WTC11 (cell line): ENCODE measurements around the gene BRD1. TPM values are rescaled to one million over a fixed set of nuclear protein-coding genes. Genes with fewer than 3 reads are reported as not detected.

Experiments
- ATAC-seq: fragments of 200-7000 bp; cut with Tn5 transposase; 2 replicates; pipeline ENCODE4 v1.10.0; 2021; ENCODE audit warnings: mild to moderate bottlenecking, moderate library complexity
- CTCF ChIA-PET: fragments of 300-600 bp; sonication (Branson Sonifier 250); formaldehyde crosslinking; loops from one replicate; lab custom pipeline; 2021; ENCODE audit warnings: antibody characterized with exemption; lab: Charles Lee
- POLR2A ChIA-PET: fragments of 350-600 bp; sonication (Branson Sonifier 250); formaldehyde crosslinking; loops from one replicate; lab custom pipeline; 2021; ENCODE audit warnings: antibody characterized with exemption; lab: Charles Lee
- DNase-seq: peaks from one replicate; pipeline ENCODE4 v3.0.0; 2021; ENCODE audit warnings: low spot score
- H3K27ac Mint-ChIP-seq: 2 replicates; pipeline ENCODE4 v1.8.0; 2021; ENCODE audit warnings: mixed read lengths
- H3K27me3 Mint-ChIP-seq: 2 replicates; pipeline ENCODE4 v1.8.0; 2021; ENCODE audit warnings: low read depth, mild to moderate bottlenecking, moderate library complexity, mixed read lengths
- H3K36me3 Mint-ChIP-seq: 2 replicates; pipeline ENCODE4 v1.8.0; 2021; ENCODE audit warnings: mixed read lengths
- H3K4me1 Mint-ChIP-seq: 2 replicates; pipeline ENCODE4 v1.8.0; 2022; ENCODE audit warnings: mixed read lengths
- H3K4me3 Mint-ChIP-seq: 2 replicates; pipeline ENCODE4 v1.8.0; 2021; ENCODE audit warnings: mild to moderate bottlenecking, moderate library complexity, mixed read lengths
- H3K9me3 Mint-ChIP-seq: 2 replicates; pipeline ENCODE4 v1.8.0; 2021; ENCODE audit warnings: mixed read lengths
- CREB1 ChIP-seq: sonication (generic); formaldehyde crosslinking; IDR thresholded peaks from 2 replicates; pipeline ENCODE4 v1.8.0; 2023; ENCODE audit warnings: mild to moderate bottlenecking, missing genetic modification reagents
- ELF4 ChIP-seq: sonication (generic); formaldehyde crosslinking; IDR thresholded peaks from 2 replicates; pipeline ENCODE4 v1.8.1; 2022; ENCODE audit warnings: low read depth, mild to moderate bottlenecking, moderate library complexity, missing genetic modification reagents
- ETV6 ChIP-seq: sonication (generic); formaldehyde crosslinking; IDR thresholded peaks from 2 replicates; pipeline ENCODE4 v1.8.1; 2022; ENCODE audit warnings: mild to moderate bottlenecking, missing genetic modification reagents
- FOXK1 ChIP-seq: sonication (generic); formaldehyde crosslinking; IDR thresholded peaks from 2 replicates; pipeline ENCODE4 v1.8.0; 2022; ENCODE audit warnings: mild to moderate bottlenecking, moderate library complexity, missing genetic modification reagents
- FOXP1 ChIP-seq: sonication (generic); formaldehyde crosslinking; IDR thresholded peaks from 2 replicates; pipeline ENCODE4 v1.8.0; 2022; ENCODE audit warnings: missing genetic modification reagents, mild to moderate bottlenecking, moderate library complexity, borderline replicate concordance
- GRHL2 ChIP-seq: fragments of 250-450 bp; sonication (Bioruptor Pico); IDR thresholded peaks from 2 replicates; pipeline ENCODE4 v1.8.0; 2022; ENCODE audit warnings: mild to moderate bottlenecking, moderate library complexity; ENCODE audit not compliant: insufficient replicate concordance, severe bottlenecking
- HMGA2 ChIP-seq: fragments of 250-450 bp; sonication (Bioruptor Pico); IDR thresholded peaks from 2 replicates; pipeline ENCODE4 v1.4.0; 2021; ENCODE audit warnings: mild to moderate bottlenecking, moderate library complexity
- OVOL2 ChIP-seq: fragments of 250-450 bp; sonication (Bioruptor Pico); IDR thresholded peaks from 2 replicates; pipeline ENCODE4 v1.9.0; 2021; ENCODE audit warnings: mild to moderate bottlenecking, borderline replicate concordance
- RORB ChIP-seq: fragments of 250-450 bp; sonication (Bioruptor Pico); IDR thresholded peaks from 2 replicates; pipeline ENCODE4 v1.9.0; 2021; ENCODE audit warnings: mild to moderate bottlenecking
- SP1 ChIP-seq: sonication (generic); formaldehyde crosslinking; conservative IDR thresholded peaks from 2 replicates; pipeline ENCODE4 v1.8.1; 2022; ENCODE audit warnings: missing genetic modification reagents
- TEAD4 ChIP-seq: sonication (generic); formaldehyde crosslinking; IDR thresholded peaks from 2 replicates; pipeline ENCODE4 v1.8.0; 2022; ENCODE audit warnings: mild to moderate bottlenecking, missing genetic modification reagents
- ZBTB21 ChIP-seq: sonication (generic); formaldehyde crosslinking; IDR thresholded peaks from 2 replicates; pipeline ENCODE4 v1.8.1; 2023; ENCODE audit warnings: mild to moderate bottlenecking, missing genetic modification reagents, borderline replicate concordance
- ZNF138 ChIP-seq: sonication (generic); formaldehyde crosslinking; conservative IDR thresholded peaks from 2 replicates; pipeline ENCODE4 v1.8.1; 2022; ENCODE audit warnings: mild to moderate bottlenecking, moderate library complexity, missing genetic modification reagents
- ZNF396 ChIP-seq: fragments of 250-450 bp; sonication (Bioruptor Pico); IDR thresholded peaks from 2 replicates; pipeline ENCODE4 v1.8.0; 2021; ENCODE audit warnings: mild to moderate bottlenecking, moderate library complexity, borderline replicate concordance
- ZNF423 ChIP-seq: fragments of 250-450 bp; sonication (Bioruptor Pico); IDR thresholded peaks from 2 replicates; pipeline ENCODE4 v2.1.2; 2022; ENCODE audit warnings: mild to moderate bottlenecking, moderate library complexity
- total RNA-seq: library from RNA; stranded (reverse); gene quantifications from 3 replicates; pipeline ENCODE4 v1.2.3, GENCODE V29; 2021
- TF ChIP-seq, protein P1 (sequence below): sonication (generic); formaldehyde crosslinking; IDR thresholded peaks from 2 replicates; pipeline ENCODE4 v1.8.1; 2023; ENCODE audit warnings: mild to moderate bottlenecking, missing genetic modification reagents, borderline replicate concordance
- TF ChIP-seq, protein P2 (sequence below): sonication (generic); formaldehyde crosslinking; IDR thresholded peaks from 2 replicates; pipeline ENCODE4 v1.8.1; 2023; ENCODE audit warnings: mild to moderate bottlenecking, missing genetic modification reagents
- TF ChIP-seq, protein P3 (sequence below): fragments of 250-450 bp; sonication (Bioruptor Pico); conservative IDR thresholded peaks from 2 replicates; pipeline ENCODE4 v1.9.0; 2021; ENCODE audit warnings: mild to moderate bottlenecking
- TF ChIP-seq, protein P4 (sequence below): sonication (generic); formaldehyde crosslinking; IDR thresholded peaks from 2 replicates; pipeline ENCODE4 v1.8.1; 2023; ENCODE audit warnings: mild to moderate bottlenecking, missing genetic modification reagents, moderate library complexity
- TF ChIP-seq, protein P5 (sequence below): fragments of 200-600 bp; IDR thresholded peaks from 2 replicates; pipeline ENCODE4 v1.8.0; 2022; ENCODE audit warnings: antibody characterized with exemption

Gene BRD1
- total RNA-seq, 1 experiment from 2014 or later = 36.6 TPM

DNA sequence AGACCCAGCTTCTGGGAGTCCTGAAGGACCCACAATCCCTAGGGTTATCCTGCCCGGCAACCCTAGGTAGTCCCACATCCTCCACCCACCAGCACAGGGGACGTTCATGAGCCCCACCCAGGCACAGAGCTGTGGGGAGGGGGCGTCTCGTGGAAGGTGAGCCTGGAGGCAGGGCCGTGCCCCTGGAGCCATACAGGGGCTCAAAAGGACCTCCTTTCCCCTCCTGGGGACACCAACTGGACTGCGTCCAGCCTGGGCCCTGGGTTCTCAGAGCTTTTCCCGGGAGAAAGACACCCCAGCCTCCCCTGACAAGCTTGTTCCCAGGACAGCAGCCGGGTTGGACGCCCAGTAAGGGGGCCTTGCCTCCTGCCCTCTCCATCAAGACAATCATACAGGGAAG lies 78.4 kb downstream of the BRD1 start:
- CTCF ChIA-PET = no interaction called here
- no peak for DNase-seq
- Mint-ChIP-seq H3K27me3 (peaks cover 11% of the 10 kb centered on the region; the same call in 1 of the 2 replicates), H3K27ac (no peak overlapping the region), H3K4me3 (no peak overlapping the region), H3K4me1 (0 out of 2 replicates have a peak, but pooled peaks cover 3% of the 10 kb centered on the region), H3K36me3 (peaks cover 24% of the 10 kb centered on the region), H3K9me3 (peaks cover 35% of the 10 kb centered on the region)
- TF ChIP-seq RORB (CRISPR knock-in tag) (no peak), ZNF396 (CRISPR knock-in tag) (no peak), ETV6 (CRISPR knock-in tag) (no peak), ZNF423 (CRISPR knock-in tag) (no peak), ZNF138 (CRISPR knock-in tag) (no peak), OVOL2 (CRISPR knock-in tag) (no peak), ELF4 (CRISPR knock-in tag) (no peak), TEAD4 (no peak), HMGA2 (CRISPR knock-in tag) (no peak), CREB1 (CRISPR knock-in tag) (no peak), SP1 (CRISPR knock-in tag) (no peak), GRHL2 (CRISPR knock-in tag) (no peak), ZBTB21 (CRISPR knock-in tag) (no peak), FOXP1 (no peak), FOXK1 (no peak)
- TF ChIP-seq, protein P1, sequence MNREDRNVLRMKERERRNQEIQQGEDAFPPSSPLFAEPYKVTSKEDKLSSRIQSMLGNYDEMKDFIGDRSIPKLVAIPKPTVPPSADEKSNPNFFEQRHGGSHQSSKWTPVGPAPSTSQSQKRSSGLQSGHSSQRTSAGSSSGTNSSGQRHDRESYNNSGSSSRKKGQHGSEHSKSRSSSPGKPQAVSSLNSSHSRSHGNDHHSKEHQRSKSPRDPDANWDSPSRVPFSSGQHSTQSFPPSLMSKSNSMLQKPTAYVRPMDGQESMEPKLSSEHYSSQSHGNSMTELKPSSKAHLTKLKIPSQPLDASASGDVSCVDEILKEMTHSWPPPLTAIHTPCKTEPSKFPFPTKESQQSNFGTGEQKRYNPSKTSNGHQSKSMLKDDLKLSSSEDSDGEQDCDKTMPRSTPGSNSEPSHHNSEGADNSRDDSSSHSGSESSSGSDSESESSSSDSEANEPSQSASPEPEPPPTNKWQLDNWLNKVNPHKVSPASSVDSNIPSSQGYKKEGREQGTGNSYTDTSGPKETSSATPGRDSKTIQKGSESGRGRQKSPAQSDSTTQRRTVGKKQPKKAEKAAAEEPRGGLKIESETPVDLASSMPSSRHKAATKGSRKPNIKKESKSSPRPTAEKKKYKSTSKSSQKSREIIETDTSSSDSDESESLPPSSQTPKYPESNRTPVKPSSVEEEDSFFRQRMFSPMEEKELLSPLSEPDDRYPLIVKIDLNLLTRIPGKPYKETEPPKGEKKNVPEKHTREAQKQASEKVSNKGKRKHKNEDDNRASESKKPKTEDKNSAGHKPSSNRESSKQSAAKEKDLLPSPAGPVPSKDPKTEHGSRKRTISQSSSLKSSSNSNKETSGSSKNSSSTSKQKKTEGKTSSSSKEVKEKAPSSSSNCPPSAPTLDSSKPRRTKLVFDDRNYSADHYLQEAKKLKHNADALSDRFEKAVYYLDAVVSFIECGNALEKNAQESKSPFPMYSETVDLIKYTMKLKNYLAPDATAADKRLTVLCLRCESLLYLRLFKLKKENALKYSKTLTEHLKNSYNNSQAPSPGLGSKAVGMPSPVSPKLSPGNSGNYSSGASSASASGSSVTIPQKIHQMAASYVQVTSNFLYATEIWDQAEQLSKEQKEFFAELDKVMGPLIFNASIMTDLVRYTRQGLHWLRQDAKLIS (CRISPR knock-in tag) = no peak
- TF ChIP-seq, protein P2, sequence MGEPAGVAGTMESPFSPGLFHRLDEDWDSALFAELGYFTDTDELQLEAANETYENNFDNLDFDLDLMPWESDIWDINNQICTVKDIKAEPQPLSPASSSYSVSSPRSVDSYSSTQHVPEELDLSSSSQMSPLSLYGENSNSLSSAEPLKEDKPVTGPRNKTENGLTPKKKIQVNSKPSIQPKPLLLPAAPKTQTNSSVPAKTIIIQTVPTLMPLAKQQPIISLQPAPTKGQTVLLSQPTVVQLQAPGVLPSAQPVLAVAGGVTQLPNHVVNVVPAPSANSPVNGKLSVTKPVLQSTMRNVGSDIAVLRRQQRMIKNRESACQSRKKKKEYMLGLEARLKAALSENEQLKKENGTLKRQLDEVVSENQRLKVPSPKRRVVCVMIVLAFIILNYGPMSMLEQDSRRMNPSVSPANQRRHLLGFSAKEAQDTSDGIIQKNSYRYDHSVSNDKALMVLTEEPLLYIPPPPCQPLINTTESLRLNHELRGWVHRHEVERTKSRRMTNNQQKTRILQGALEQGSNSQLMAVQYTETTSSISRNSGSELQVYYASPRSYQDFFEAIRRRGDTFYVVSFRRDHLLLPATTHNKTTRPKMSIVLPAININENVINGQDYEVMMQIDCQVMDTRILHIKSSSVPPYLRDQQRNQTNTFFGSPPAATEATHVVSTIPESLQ = no peak
- TF ChIP-seq, protein P3, sequence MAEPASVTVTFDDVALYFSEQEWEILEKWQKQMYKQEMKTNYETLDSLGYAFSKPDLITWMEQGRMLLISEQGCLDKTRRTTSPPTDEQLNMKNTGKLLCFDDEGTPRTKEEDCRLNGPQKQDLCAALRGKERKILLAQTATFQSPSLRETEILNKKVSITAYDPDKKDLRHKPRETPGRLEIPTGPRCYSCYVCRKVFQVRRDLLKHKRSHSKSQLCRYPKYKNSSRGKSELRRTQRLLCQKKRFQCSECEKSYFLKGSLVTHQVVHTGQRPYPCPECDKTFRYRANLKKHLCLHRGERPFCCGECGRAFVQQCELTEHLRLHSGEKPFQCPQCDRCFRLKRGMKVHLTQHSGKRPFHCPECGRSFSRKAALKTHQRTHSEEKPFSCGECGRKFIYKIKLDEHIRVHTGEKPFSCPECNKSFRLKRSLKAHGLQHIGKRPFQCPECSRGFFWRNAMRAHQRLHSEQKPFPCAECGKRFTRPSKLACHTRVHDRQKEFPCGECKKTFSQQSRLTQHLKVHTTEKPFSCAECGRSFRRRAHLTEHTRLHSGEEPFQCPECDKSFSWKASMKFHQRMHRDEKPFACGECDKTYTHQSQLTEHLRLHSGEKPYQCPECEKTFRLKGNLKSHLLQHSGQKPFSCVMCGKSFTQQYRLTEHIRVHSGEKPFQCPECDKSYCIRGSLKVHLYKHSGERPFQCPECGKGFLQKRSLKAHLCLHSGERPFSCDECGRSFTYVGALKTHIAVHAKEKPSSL (CRISPR knock-in tag) = no peak
- TF ChIP-seq, protein P4, sequence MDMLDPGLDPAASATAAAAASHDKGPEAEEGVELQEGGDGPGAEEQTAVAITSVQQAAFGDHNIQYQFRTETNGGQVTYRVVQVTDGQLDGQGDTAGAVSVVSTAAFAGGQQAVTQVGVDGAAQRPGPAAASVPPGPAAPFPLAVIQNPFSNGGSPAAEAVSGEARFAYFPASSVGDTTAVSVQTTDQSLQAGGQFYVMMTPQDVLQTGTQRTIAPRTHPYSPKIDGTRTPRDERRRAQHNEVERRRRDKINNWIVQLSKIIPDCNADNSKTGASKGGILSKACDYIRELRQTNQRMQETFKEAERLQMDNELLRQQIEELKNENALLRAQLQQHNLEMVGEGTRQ (CRISPR knock-in tag) = no peak
- TF ChIP-seq, protein P5, sequence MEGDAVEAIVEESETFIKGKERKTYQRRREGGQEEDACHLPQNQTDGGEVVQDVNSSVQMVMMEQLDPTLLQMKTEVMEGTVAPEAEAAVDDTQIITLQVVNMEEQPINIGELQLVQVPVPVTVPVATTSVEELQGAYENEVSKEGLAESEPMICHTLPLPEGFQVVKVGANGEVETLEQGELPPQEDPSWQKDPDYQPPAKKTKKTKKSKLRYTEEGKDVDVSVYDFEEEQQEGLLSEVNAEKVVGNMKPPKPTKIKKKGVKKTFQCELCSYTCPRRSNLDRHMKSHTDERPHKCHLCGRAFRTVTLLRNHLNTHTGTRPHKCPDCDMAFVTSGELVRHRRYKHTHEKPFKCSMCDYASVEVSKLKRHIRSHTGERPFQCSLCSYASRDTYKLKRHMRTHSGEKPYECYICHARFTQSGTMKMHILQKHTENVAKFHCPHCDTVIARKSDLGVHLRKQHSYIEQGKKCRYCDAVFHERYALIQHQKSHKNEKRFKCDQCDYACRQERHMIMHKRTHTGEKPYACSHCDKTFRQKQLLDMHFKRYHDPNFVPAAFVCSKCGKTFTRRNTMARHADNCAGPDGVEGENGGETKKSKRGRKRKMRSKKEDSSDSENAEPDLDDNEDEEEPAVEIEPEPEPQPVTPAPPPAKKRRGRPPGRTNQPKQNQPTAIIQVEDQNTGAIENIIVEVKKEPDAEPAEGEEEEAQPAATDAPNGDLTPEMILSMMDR = no peak
- POLR2A ChIA-PET = no interaction called here
- no peak for ATAC-seq
